Stimulated activated CD4-positive, alpha-beta T cell treated with anti-CD3 and anti-CD28 coated beads, Interleukin-1b, Interleukin-23, amount 100 ng/mL, for 24 hours (primary cell): Measurements from ENCODE around the gene OR4D10.
A peak's percentile ranks its signal among the peaks of the same experiment; 100 is the strongest.
"Not testable (repeated sequence)": the region's sequence is repeated elsewhere in the genome, so short reads cannot be mapped to it uniquely, and the experiment has no call there.

ENCODE experiments used
- DNase-seq, 4 experiments: peaks; one replicate each; pipeline ENCODE4 v3.0.0-alpha.2; 2020; ENCODE audit warnings: low read depth in 4 of 4, low spot score in 1 of 4

OR4D10 gene

DNA sequence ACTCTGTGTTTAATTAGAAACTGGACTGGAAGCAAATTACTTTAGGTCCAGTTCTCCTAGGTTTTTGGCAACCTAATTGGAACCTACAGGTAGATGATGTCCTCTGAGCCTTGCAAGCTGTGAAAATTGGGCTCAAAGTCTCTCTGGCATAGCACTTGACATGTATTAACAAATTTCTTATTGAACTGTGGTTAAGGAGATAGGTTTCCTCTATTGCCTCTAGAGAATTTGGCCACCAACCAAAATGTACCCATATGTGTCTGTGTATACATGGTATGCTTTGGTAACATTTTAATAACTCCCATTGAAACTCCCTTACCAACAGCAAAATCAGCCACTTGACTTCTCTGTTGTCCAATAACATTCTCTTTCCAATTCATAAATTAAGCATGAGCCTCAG lies at the start of gene OR4D10:
Gene OR4D10, plus strand, starts transcription at position 301 of the 400 bp plus-strand sequence. CDS start 4,115 bp downstream, outside the sequence.
- DNase-seq = no peak

DNA sequence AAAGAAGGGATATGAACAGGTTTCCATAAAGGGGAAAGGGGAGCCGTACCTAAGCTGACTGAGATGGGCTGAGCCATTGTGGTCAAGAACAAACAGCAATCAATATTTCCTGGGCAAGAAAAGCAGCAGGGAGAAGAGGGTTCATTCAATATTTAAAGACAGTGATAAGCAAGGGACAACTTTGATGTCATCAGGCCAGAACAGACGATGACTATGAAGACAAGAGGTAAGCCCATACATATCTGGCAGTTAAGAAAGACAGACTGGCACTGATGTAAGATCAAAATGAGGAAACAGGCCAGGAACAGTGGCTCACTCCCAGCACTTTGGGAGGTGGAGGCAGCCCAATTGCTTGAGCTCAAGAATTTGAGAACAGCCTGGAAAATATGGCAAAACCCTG lies 49.3 kb upstream of the OR4D10 start:
- DNase-seq = no peak

DNA sequence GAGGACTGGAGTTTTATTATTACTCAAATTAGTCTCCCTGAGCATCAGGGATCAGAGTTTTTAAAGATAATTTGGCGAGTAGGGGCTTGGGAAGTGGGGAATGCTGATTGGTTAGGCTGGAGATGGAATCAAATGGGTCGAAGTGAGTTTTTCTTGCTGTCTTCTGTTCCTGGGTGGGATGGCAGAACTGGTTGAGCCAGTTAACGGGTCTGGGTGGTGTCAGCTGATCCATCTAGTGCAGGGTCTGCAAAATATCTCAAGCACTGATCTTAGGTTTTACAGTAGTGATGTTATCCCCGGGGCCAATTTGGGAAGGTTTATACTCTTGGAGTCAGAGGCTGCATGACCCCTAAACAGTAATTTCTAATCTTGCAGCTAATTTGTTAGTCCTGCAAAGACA lies 48.0 kb upstream of the OR4D10 start:
- no peak for DNase-seq

DNA sequence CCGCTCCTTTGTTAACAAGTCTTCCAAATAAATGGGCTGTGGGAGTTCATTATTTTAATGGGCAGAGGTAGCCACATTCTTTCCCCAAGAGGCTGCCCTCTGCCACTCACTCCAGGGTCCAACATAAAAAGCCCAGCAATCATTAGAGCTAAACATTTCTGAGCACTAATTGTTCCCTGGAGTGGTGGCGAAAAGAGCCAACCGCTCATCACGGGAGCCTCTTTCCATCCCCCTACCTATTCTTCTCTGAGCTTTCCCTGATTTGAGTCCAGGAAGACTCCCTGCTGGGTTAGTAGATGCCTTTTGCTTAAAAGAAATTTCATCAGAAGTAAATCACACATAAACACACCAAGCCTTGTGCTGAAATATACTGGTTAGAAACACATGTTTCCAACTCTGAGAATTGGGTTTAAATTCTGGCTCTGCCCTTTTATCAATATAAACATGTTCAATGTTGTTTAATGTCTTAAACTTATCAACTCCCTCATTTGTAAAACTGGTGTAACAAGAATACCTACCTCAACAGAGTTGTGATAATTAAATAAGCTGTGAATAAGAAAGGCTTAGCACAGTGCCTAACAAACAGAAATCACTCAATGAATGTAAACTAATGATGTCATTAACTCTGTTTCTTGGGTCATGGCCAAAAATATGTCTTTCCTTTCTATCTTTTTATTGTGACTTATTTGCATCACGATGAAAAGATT lies 46.6 kb upstream of the OR4D10 start, which contains the start of gene OR5A2:
Gene OR5A2, minus strand, starts transcription at position 53 of the 707 bp plus-strand sequence. CDS start 3,460 bp downstream, outside the sequence.
- no peak for DNase-seq

DNA sequence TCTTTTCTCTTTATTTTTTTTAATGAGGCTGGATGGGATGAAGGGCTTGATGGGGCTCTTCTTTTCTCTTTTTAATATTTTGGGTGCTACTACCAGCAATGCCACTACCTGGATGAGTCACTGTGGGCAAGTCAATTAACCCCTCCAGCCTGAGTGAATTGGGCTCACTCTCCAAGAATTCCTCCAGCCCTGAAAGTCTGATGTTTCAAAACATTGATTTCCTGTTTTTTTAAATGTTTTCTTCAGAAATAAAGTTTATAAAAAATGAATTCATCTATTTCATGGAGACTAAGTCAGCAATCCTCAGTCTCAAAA lies 46.1 kb upstream of the OR4D10 start:
- DNase-seq = no peak

DNA sequence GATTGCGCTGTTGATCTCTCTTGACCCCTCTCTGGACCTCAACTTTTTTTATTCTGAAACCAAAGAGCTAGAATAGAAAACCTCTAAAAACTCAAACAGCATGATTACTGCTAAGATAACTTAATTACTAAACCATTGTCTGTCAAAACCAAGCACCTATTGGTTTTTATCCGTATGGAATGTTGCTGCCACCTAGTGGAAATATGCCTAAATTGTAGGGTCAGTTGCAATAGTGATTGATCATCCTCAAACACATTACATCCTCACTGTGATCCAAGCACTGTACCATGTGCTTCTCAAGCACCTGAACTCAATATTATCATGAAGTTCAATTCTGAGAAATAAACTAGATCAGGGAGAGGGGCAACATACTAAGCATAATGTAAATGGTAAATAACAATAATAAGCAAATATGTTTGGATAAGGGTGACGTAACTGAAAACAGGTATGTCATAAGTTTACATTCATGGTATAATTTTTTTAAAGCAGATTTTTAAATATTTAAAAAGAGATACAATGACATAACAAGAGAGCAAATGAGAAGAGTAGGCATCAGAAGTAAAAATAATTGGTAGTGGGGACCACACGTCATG lies 43.1 kb upstream of the OR4D10 start:
- DNase-seq = peak; percentile 3 to 35 (median 22)

DNA sequence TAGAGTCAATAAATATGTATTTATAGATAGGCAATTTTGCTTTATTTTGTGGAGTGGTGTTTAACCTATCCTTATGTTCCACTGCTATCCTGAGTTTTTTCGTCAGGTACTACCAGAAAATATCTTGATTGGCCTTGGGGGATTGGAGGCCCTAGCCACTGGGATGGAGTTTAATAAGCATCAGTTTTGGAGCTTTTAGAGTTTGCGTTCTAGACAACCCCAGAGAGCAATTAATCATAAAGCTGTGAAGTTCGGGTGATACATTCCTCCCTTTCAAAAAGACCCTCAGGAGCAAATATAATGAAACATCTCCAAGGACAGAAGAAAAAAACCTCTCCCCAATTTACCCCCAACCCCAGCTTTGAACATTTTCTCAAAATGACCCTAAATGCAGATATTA lies 36.9 kb upstream of the OR4D10 start, which contains the start of gene OR5A1:
Gene OR5A1, plus strand, starts transcription at position 301 of the 400 bp plus-strand sequence. CDS start 6,700 bp downstream, outside the sequence.
- no peak for DNase-seq

DNA sequence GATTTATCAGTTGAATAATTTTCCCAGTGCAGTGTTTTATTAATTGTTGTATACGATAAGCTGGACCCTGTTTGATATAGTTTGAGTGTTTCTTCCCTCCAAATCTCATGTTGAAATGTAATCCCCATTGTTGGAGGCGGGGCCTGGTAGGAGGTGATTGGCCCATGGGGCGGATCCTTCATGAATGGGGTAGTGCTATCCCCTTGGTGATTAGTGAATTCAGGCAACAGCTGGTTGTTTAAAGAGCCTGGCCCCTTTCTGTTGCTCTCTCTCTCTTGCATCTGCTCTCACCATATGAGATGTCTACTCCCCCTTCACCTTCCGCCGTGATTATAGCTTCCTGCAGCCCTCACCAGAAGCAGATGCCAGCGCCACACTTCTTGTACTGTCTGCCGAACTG lies 35.3 kb upstream of the OR4D10 start:
- no peak for DNase-seq

DNA sequence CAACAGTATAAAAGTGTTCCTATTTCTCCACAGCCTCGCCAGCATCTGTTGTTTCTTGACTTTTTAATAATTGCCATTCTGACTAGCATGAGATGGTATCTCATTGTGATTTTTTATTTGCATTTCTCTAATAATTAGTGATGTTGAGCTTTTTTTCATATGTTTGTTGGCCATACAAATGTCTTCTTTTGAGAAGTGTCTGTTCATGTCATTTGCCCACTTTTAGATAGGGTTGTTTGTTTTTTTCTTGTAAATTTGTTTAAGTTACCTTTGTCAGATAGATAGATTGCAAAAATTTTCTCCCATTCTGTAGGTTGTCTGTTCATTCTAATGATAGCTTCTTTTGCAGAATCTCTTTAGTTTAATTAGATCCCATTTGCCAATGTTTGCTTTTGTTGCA lies 27.5 kb upstream of the OR4D10 start:
- DNase-seq = not testable (repeated sequence)

DNA sequence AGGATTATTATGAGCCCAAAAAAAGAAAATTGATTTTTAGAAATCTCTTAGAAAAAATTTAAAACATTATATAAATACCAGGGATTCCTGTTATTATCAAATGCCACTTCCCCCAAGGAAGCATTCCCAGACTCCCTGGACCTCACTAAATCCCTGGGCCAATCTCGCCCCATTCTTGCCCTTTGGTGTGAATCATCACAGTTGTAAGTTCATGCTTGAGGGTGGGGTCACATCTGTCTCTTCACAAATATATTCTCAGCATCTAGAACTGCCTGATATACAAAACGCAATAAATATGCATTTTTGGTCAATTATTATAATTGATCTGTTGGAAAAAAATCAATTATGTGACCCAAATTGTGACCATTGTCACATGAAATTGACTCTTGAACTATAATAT lies 24.6 kb upstream of the OR4D10 start:
- DNase-seq = no peak

DNA sequence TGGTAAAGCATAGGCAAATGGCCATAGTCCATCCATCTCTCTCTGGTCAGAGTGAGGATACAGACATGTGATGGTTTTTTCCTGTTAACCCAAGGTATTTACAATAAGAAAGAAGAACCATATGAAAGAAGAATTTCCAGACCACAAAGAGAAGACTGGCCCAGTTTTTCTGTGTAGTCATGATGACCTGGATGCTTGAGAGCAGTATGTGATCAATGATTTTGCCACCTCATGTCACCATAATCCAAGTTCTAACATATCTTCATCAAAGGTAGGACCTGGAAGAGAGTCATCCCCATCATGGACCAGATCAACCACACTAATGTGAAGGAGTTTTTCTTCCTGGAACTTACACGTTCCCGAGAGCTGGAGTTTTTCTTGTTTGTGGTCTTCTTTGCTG lies 16.5 kb upstream of the OR4D10 start, which contains the start of gene OR4D6:
Gene OR4D6, plus strand, starts transcription at position 301 of the 400 bp plus-strand sequence. Its CDS starts 0 bp downstream, at position 301.
- no peak for DNase-seq

DNA sequence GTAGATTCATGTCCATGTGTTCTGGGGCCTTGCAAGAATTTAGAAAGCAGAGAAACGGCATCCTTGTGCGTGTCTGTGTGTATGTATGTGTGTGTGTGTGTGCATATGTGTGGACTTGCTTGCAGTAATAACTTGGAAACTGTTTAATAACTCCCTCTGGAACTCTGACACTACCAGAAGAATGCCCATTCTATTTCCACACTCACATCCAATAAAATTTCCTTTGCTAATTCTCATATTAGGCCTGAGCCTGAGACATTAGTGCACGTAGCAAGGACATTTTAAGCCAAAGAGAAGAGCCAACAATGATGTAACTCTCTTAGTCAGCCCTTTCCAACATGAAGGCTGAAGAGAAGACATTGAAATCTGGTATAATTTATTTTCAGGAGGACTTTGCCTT lies 13.2 kb upstream of the OR4D10 start:
- DNase-seq = no peak

DNA sequence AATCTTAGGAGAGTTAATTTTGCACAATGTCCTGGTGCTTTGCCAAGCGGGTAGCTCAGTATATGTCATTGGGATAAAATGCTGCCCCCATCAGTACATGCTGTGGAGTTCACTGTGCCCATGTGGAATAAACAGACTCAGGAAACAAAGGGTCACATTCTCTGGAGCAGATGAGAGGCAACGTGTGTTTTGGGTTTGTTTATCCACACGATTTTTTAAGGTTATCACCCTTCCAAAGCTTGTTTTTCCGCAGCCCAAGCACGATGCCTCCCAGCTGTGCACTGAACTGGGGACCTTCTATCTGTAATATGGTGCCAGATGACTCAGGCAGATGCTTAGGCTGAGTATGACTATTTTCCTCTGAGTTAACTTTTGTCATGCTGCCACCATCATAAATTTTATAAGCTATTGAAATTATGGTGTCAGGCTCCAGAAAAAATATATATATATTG lies 9.9 kb upstream of the OR4D10 start:
- DNase-seq = no peak

DNA sequence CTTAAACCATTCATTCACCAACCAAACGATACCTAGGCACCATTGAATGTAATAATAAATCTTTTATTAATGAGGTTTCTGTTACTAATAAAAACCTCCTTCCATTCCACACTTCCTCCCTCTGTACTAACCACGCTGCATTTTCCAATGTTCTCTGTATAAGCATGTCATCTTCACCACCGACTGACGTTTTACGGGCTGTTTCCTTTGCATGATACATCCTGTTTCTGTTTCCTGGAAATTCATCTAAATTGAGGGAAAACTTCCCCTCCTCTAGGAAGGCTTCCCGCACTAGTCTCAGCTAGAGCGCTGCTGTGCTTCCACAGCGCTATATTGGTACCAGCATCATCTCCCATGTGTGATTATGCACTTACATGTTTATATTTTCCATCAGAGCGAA lies 2.1 kb downstream of the OR4D10 start:
- DNase-seq = no peak

DNA sequence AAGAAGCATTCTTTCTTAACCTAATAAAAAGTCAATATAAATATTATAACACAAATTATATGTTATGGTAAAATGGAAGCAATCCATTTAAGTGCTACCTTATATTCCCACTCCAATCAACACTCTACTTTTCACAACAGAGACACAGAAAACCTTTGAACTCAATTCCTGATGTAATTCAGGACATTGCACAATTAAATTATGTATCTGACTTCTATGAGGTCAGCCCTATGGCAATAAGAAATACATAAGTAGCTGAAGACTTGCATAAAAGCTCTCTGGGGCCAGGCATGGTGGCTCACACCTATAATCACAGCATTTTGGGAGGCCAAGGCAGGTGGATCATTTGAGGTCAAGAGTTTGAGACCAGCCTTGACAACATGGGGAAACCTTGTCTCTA lies 6.8 kb downstream of the OR4D10 start:
- DNase-seq = no peak

DNA sequence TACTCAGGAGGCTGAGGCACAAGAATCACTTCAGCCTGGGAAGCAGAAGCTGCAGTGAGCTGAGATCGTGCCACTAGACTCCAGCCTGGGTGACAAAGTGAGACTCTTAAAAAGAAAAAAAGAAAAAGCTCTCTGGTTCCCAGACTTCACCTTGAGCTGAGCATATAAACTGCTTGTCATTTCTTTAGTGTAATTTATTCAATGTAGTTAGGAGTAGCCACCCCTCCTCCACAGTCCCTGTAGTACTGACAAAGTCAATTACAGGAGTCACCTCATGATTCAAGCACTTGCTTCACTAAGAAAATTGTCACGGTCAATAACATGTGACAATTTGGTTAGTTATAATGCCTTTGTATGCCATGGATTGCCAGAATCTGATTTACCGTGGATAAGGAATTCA lies 7.2 kb downstream of the OR4D10 start:
- no peak for DNase-seq

DNA sequence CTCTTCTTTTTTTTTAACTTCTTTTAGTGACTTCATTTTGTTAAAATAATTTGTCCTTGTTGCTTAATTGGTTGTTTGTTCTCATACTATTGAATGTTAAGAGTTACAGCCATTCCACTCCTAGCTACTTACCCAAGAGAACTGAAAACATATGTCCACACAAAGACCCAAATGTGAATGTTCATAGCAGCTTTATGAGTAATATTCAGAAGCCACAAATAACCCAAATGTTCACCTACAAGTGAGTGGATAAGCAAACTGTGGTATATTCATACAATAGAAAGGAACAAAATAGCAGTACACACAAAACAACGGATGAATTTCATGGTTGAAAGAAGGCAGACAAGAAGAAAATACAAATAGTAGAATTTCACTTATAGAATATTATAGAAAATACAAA lies 28.8 kb downstream of the OR4D10 start:
- no peak for DNase-seq

DNA sequence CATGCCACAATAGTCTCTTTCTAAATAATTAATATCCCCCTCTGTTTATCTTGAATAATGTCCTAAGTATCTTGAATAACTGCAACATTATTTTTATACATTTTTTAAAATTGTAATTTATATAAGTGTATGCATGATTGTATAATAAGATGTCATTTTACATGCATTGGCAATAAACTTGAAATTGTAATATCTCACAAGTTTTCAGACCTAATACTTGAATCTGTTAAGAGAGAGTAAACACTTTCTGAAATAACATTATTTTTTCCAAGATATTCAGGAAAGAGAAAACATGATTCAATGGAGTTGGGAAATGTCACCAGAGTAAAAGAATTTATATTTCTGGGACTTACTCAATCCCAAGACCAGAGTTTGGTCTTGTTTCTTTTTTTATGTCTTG lies 30.2 kb downstream of the OR4D10 start, which contains the start of gene OR4D11:
Gene OR4D11, plus strand, starts transcription at position 301 of the 400 bp plus-strand sequence. Its CDS starts 0 bp downstream, at position 301.
- DNase-seq = no peak

DNA sequence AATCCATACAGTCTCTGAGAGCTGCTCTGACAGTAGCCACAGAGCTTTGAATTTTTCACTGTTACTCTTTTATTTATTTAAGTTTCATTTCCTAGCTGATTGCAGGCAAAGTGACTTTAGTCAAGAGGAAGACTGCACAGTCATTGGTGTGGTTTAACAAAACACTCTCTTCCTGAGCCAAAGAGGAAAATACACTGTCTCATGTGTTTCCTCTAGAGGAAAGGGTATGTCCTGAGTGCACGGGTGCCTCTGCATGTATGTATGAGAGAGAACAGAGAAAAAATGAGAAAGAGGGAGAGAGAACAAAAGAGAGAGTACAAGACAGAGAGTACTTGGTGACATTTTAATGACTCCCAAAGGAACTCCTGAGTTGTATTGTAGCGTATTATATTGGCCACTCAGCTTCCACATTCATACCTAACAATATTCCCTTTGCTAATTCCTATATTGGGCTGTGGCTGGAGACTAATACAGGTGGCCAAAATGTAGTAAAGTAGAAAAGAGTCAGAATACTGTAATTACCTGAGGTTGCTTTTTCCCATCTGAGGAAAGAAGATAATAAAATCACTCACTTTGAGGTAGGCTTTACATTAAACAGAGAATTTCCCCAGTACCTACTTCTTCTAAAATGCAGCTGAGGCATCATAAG lies 38.0 kb downstream of the OR4D10 start, which contains the start of gene OR4D9:
Gene OR4D9, plus strand, starts transcription at position 599 of the 649 bp plus-strand sequence. CDS start 3,374 bp downstream, outside the sequence.
- DNase-seq = no peak

DNA sequence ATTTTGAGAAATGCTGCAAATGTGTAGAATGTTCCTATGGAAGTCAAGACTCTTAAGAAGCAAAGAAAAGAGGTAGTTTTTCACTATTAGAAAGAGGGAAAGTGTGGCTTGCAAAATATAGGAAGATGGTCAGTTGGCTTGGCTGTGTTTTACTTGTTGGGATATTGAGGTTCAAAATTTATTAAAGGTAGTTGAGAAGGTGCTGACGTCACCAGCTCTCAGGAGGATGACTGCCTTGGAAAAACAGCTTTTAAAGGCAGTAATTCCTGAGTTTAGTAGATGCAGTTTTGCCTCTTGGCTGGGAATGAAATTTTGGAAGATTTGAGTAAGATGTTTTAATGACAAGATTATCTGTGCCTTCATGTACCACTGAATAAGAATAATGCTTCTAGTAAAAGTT lies 38.6 kb downstream of the OR4D10 start:
- DNase-seq = no peak

DNA sequence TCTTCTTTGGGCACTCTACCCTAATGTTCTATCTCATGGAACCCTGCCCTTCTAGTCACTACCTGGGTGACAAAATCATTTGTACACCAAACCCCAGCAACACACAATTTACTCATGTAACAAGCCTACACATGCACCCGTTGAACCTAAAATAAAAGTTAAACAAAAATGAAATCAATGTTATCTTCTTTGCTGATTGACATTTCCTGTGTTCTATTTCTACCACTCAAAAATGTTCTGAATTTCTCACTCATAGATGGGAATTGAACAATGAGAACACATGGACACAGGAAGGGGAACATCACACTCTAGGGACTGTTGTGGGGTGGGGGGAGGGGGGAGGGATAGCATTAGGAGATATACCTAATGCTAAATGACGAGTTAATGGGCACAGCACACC lies 47.0 kb downstream of the OR4D10 start:
- DNase-seq = not testable (repeated sequence)

DNA sequence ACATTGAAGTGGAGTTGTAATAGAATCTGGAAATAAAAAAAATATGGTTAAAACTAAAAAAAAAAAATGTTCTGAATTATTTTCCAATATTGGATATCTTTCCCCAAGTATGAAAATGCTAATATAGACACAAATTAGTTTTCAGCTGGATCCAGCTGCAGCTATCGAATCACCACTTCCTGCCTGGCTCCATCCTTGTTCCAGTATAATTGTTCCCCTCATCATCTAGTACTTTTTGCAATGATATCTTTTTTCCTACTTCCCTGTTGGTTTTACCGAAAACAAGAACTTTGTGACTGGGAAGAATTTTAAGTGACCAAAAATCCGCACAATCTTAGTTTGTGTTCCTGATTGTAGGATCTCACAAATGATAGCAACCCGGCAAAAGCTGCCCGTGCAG lies 47.6 kb downstream of the OR4D10 start:
- DNase-seq = no peak
